MV-4-11 (cell line): Measurements from ENCODE around the gene C1orf50.
"Not testable (repeated sequence)": the region's sequence is repeated elsewhere in the genome, so short reads cannot be mapped to it uniquely, and the experiment has no call there.

Source experiments
- DNase-seq: peaks from one replicate; lab custom pipeline; 2025; lab: John Stamatoyannopoulos, UW

The C1orf50 gene

DNA sequence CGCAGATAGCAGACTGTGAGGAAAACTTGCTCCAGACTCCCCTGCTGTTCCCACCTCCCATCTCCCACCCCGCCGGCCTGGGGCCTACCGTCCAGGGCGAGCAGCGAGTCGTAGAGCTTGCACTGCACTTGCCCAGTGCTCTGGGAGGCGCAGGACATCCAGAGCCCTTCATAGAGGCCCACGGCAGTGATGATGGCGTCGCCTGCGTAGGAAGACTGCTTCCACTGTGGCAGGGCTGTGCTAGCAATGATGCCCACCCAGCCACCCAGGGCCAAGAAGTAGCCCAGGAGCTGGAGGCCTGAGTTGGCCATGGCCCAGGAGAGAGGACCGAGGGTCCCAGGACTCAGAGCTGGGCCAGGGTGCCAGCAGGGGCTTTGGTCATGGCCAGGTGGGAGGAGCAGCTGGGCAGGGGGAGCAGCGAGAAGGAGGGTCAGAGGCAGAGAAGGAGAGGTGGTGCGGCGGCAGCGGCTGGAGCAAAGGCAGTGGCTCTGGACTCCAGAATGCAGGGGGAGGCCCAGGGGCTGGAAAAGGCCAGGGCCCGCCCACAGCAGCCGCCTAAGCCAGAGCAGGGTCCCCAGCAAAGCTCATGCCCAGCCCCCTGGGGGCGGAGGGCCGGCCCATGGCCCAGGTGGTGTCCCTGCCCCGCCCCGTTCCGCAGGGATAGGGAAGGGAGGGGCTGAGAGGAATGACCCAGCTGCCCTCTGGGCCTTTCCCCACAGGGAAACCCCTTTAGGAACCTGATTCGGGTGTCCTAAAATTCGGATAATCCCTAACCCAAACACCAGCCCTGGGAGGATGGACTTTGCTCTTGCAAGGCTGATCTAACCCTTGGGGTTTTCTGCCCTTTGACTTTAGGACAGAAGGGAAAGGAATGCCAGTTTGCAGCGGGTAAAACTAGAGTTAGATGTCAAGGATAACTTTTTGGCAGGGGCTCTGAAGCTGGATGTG, 27.0 kb upstream of the C1orf50 start, which contains the start of gene CLDN19:
Gene CLDN19 (minus strand): TSS at position 484 of the 948 bp plus-strand sequence. CDS start 173 bp downstream, at position 311.
- DNase-seq, result no peak

DNA sequence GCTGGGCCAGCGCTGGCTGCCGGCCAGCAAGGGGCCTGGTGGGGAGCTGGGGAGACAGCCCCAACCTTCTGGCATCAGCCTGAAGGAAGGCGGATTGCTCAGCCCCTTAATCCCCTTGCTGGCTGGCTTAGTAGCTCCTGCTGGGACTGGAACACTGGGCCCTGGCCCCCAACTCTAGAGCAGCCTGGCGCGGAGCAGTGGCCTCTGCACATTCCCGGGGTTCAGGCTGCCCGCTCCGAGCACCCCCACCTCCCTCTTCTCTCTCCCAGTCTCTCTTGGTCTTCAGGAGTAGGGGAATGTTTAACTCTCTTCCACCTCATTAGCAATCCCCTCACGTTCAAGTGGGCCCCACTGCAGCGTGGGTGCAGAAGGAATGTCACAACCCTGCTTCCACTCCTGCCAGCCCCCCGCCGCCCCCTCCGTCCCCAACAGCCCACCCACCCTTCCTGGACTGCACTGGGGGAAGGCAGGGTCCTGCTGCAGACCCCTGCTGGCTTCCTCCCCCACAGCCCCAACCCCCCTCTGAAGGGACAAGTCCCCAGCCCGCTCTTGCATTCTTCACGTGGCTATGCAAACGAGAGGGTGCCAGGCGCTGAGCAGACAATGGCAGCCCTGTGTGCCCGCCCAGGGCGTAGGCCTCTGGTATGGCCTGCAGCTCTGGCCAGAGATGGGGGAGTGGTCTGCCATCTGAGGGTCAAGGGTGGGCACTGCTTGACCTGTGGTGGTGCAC, 26.0 kb upstream of the C1orf50 start:
- DNase-seq, result no peak

DNA sequence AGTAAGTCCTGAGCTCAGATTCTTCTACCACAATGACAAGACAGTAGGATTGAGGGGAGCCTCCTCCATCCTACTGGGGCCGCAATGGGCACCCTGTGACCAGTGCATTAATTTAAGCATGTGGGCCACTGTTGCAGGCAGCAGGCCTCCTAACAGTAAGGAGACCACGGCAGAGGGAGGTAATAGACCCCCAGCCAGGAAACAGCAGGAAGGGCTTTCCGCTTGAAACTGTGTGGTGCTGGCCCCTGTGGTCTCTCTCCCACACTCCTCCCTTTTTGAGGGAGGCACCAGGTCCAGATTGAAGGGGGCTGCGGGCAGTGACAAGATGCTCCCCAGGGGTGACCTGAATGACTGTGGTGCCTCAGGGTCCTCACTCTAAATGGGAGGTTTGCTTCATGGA, 25.3 kb upstream of the C1orf50 start:
- no peak for DNase-seq

DNA sequence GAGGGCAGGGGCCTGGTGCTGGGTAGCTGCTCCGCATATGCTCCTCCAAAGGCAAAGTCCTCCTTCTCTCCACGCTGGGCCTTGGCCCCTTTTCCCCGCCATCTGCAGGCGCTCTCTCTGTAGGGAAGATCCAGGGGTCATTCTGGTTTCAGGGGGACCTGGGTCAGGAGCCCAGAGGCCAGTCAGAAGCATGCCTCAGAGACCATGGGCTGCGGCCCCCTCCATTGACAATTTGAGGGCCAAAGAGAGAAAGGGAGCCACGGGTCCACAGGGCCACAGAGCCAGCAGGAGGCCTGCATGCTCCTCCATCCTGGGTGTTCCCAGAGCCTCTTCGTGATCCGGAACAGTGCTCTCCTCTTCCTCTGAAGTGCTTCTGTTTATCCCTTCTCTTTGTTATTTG, 24.9 kb upstream of the C1orf50 start:
- DNase-seq, result no peak

DNA sequence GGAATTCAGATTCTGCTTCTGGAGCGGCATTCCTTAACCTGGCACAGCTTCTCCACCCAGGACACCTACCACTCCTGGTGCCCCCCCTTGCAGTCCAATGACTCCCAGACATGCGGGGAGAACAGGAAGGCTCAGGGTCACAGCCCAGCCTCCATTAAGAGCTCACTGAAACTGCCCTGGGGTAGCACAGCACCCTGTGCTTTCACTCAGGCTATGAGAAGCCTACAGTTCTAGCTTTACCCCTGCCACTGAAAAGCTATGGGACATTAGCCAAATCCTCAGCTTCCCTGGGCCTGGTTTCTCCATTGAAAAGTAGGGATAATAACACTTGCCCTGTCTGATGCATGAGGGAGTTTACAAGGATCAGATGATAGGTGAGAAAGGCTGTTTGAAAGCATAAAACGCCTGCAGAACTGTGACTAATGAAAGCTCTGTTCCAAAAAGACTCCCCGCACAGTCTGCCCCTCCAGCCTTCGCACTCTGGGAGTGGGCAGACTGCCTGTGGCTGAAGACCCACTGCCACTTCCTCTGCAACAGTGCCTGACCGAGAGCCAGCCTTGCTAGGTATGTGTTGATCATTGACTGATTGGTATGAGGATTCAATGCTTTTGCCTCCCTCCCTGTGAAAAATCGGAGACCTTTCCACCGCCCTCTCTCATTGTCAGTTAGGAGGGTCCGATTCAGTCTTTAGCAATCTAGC, 24.3 kb upstream of the C1orf50 start:
- no peak for DNase-seq

DNA sequence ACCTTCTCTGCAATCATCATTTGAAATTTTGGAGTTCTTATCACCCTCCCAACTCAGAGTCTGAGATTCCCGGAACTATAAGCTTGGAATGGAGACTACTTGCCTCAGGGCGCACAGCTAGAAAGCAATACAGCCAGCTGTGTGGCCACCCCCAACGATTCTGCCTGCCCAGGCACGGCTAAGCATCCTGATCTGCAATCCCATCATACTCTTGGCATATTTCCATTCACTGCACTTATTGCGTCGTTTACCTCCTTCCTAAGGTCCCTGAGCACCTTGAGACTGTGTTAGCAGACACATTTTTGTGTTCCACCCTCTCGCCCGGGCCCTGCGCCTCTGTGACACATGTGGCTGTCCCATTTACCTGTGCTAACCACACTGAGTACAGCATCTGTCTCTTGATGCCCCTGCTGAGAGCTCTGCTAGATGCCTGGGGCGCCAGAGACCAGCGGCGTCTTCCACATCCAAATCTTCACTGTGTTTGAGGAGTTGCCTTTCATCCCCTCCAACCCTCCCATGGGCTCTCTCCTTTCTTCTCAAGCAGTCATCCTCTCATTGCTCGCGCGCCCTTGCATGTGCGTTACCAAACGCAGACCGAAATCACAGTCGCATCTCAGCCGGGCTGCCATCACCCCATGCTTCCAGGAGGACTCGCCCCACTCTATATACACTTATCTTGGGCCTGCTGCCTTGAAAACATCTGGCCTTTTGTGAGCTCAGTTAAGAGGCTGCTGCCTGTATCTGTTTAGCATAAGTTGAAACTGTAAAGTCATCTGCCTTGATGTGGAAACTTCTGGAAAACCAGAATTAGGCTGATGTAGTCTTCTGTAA, 23.5 kb upstream of the C1orf50 start:
- DNase-seq, result no peak

DNA sequence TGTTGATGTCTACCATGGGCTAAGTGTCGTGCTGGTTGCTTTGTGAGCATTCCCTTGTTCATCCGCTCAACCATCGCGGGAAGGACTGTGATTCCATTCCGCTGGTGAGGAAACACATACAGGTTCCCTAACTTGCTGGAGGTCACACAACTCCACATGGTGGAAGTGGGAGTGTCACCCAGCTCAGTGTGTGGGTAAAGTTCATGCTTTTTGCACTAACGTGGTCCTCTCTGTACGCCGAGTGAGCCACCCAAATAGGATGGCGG, 23.0 kb upstream of the C1orf50 start:
- DNase-seq, result no peak

DNA sequence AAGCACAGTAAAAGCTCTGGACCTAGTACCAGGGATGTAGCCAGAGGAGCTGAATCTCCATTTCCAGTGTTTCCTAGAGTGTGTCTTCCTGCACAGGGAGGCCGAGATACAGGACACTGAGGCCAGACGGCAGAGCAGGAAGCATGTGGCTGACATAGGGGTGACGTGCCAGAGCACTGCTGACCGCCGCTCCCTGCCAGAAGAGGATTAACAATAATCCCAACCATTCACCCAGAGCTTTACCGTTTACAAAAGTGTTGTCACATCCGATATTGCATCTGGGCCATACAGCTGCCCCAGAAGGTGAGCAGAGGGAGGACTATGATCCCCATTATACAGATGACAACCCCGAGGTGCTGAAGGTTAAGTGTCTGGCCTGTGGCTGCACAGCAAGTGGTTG, 21.2 kb upstream of the C1orf50 start:
- DNase-seq, result peak; percentile 35

DNA sequence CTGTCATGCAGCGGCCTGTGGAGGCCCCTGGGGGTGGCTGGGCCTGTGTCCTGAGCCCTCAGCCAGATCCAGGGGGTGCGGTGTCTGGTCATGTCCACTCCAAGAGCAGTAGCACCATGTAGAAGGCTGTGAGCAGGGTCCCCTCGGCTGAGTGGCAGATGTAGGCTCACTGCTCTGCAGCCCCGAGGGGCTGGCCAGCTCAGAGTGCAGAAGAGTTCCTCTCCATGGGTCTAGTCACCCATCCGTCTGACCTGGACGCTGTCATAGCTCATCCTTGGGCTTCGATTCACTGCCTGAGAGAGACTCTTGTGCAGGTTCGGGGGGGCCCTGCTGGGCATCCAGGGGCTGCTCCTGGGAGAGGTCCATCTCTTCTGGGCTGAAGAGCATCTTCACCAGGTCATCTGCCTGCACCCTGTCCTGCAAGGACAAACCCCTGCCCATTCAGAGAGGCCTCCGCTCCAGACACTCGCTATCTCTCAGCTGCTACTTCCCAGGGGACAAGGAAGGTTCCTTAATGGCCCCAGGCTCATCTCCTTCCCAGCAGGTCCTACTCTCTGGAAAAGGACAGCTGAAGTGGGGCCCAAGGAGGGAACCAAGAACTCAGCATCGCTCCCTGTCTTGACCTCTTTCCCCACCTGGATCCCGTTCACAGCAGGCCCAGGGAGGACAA, 20.5 kb upstream of the C1orf50 start:
- DNase-seq, result no peak

DNA sequence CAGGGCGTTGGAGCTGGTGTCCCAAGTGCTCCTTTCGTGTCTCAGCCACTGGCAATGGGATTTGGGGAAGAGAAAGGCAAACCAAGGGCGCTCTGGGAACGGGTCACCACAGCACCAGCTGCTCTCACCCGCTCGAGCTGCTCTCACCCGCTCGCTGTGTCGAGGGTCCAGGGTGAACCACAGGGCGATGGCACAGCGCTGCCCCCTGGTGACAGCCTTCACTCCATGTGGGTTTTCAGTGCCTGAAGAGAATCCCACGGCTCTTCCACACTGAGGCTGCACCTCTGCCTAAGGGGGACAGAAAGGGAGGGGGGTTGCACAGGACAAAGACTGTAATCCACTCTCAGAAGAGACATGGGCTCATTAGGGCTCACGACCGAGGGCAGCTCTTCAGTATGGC, 19.9 kb upstream of the C1orf50 start:
- DNase-seq, result no peak

DNA sequence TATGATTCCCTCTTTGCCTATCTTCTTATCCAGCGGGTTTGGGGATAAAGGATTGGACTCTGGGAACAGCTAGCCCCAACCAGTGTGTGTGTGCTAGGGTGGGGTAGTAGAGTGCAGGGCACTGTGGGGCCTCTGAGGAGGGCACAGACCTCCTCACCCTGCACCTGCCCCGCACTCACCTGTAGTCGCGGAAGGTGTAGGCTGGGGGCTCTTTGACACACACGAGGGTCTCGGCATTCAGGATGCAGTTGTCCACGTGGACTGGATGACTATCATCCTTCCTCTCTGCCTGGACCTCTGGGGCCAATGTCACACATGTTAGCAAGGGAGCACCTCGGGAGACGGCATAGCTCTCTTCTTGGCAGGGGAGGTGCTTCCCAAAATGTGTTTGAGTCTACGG, 19.0 kb upstream of the C1orf50 start:
- no peak for DNase-seq

DNA sequence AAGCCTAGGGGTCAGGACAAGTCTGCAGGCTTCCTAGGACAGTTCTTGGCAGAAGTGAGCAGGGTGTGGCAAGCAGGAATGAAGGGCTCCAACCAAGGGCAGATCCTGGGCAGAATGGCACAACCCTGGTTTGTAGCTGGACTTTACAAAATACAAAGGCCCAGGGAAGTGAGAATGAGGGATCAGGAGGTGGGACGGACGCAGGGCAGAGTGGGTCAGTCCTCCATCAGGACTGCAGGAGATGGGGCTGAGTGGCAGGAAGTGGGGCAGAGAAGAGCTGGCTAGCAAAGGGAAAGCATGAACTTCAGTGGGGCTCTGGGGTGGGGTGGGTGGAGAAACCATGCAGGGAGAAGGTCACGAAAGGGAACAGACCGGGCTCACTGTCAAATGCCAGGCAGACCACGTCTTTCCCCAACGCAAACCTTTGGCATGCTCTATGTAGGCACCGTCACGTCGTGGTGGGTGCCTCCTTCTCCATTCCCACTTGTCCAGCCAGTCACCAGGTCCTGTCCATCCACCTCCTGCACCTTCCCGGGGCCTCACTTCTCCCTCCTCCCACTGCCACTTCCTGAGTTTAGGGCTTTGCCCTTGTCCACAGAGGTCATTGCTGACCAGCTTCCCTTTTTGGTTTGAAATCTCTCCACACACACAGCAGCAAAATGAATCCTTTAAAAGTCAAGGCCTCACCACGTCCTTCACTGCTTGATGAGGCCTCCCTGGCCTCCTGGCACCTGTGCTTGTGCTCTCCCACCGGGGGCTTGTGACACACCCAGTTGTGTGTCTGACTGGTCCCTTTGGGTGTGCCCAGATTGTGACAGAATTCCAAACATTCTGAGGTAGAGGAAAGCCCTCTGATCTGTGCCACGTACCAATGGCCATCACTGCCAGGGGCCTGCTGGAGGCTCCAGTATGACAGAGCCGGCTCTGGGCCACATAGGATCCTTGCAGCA, 18.3 kb upstream of the C1orf50 start:
- DNase-seq, result peak; percentile 35

DNA sequence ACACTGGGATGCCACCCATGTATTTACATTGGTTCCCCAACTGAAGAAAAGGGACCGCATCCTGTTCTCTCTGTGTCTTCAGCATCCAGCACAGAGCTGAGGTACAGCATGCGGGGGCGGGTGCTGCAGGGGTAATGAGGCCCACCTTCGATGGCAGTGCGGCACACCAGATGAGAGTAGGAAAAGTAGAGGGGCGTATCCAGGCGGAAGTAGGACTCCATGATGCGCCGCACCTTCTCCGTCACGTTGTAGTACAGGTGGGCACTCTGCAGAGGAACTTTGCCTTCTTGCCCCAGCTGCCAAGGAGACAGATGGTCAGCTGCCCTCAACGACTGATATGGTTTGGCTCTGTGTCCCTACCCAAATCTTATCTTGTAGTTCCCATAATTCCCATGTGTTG, 17.0 kb upstream of the C1orf50 start:
- no peak for DNase-seq

DNA sequence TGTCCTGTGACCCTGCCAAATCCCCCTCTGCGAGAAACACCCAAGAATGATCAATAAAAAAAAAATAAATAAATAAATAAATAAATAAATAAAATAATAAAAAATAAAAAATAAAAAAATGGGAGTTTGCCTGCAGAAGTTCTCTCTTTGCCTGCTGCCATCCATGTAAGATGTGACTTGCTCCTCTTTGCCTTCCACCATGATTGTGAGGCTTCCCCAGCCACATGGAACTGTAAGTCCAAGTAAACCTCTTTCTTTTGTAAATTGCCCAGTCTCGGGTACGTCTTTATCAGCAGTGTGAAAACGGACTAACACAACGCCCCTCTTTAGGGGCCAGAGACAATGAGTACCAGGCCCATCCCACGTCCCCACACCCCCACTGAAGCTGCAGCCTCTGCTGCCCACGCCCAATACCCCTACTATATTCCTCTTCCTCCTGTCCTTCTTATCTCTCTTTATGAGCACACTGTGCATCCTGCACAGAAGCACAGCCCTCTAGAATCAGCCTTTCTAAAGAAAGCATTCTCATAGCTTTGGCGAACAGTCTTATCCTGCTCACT, 15.5 kb upstream of the C1orf50 start:
- DNase-seq, result not testable (repeated sequence)

DNA sequence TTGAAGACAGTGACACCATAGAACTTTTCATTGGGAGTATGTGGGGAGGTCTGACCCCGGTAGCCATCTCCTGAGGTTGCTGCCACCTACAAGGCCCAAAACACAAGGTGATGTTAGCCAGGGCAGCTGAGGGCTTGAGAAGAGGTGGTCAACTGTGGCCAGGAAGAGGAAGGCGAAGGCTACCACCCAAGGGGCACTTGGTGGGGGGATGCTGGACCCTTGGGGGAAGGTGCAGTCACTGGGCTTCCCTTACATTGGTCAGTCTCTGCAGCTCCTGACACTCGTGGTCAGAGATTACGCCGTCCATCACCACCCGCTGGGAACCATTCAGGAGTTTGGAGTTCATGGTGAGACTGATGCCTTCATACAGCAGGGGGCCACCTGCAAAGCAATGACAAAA, 14.8 kb upstream of the C1orf50 start:
- DNase-seq, result no peak

DNA sequence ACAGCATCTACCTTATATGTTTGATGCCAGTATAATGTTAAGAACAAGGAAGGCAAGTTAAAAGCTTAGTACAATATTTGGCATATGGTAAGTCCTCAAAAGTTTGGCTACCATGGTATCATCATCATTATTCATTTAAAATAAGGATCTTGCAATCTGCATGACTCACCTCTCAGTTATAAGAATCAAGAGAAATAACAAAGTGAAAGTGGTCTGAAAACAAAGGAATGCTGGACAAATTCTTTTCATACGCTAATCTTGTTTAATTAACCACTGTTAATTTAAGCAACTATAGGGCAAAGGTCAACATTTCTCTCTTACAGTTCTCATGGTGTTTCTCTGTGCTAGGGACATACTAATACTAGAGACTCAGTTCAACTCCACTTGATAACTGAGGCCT, 14.0 kb upstream of the C1orf50 start:
- no peak for DNase-seq

DNA sequence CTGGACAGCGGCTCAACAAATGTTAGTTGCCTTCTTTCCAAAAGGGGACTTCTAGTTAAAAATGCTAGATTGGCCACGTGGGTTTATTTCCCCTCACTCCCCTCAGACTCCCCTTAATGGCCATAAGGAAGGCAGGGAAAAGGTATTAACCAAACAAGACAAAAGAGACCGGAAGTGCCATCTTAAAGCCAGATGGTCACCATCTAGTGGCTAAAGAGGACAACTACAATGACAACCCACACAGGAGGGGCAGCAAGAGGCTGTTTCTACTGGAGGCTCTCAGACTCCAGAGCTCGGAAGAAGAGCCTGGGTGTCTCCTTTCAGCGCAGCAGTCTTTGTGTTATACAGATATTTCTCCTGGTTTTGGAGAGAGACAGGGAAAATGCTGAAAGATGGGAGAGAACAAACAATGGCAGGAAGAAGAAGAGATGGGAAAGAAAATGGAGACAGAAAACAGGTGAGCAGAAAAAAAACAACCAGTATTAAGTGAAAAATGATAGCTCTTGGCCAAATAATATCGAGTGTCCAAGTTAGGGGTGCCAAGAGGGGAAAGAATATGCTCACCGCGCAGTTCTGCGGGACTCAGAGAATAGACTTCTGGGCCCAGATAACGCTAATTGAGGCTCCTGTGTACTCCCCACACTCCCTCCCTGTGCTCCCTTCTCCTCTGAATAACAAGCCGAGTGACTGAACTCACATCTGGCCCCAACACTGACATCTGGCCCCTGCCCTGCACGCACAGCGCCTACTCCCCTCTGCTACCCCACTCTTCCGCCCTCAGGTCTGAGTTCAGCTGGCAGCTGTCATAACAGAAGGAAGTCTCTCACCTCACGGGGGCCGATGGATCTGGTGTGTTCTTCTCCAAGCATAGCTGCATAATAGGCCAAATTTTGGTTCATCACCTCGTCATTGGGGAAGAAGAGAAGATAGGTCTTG, 9.8 kb upstream of the C1orf50 start:
- DNase-seq, result peak; percentile 69

DNA sequence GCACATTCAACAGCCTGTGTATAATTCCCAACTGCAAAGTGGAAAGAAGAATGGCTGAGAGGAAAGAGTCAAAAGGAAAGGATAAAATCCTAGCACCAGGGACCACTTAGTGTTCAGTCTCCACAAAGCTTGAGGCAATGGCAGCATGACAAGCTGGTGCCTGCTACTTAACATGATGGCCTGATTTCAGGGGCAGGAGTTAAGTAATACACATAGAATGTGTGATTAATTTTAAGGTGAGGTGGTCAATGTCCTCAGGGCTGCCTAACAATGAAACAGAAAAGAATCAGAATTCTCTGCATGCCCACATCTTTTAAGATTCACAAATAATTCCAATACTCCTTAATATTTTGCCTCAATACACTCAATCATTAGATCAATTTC, 9.2 kb upstream of the C1orf50 start:
- no peak for DNase-seq

DNA sequence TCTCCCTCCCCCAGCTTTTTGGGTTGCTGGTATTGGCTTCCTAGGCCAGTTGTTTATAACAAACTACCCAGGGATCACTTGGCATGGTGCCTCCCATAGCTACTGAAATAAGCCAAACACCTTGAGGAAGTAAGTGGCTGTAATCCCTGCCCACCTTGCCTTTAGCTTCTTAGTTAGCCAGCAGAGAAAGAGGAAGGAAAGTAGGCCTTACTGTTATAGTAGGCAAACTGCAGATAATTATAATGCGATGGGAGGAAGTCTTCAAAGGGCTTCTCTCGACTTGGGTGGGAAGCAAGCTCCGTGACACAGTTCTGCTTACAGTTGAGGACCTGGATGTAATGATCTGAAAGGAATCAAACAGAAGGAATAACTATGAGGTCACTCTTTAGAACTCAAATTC, 8.4 kb upstream of the C1orf50 start:
- peak; percentile 12 for DNase-seq
